ENCODE data around the gene PDE3A. TPM values are rescaled to one million over a fixed set of nuclear protein-coding genes. Genes with fewer than 3 reads are reported as not detected.

The PDE3A gene
- total RNA-seq, 1 experiment from 2014 or later: 0.80 TPM

DNA sequence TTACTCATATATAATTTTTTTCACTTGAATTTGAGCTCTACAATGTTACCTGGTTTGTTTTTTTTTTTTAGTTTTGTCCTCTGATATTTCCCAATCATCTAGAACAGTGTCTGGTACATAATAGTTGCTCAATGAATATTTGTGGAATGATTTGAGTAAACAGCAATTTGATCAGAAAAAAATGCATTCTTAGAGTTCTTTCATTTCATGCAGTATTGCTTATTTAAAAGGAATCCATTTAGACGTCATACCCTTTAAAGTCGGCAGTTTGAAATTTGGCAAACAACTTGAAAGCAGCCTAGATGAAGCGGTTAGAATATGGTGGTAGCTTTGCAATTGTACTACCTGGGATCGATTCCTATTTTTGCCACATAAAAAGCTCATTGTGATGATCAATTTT is 140.0 kb downstream of the PDE3A start:
- Histone ChIP-seq H3K4me1 (ENCODE audit: insufficient read depth, low read length, poor library complexity, severe bottlenecking) (no peaks in the 10 kb centered on the region), H3K9me3 (ENCODE audit: low read depth, low read length, poor library complexity, severe bottlenecking) (no peaks in the 10 kb centered on the region), H3K27me3 (replicated peaks; ENCODE audit: insufficient read depth, low read depth, low read length, poor library complexity) (no peaks in the 10 kb centered on the region), H3K36me3 (ENCODE audit: insufficient read depth, low read length, poor library complexity, severe bottlenecking) (no peaks in the 10 kb centered on the region), H3K4me3 (ENCODE audit: low read depth, low read length, poor library complexity, severe bottlenecking) (no peak overlapping the region), H3K27ac (ENCODE audit: low read depth, low read length, poor library complexity, severe bottlenecking) (no peak overlapping the region)
- TF ChIP-seq EZH2 (IDR thresholded peaks at IDR 0.05; ENCODE audit: borderline replicate concordance, low read depth, low read length, poor library complexity, severe bottlenecking): no peak
- TF ChIP-seq, protein P1, sequence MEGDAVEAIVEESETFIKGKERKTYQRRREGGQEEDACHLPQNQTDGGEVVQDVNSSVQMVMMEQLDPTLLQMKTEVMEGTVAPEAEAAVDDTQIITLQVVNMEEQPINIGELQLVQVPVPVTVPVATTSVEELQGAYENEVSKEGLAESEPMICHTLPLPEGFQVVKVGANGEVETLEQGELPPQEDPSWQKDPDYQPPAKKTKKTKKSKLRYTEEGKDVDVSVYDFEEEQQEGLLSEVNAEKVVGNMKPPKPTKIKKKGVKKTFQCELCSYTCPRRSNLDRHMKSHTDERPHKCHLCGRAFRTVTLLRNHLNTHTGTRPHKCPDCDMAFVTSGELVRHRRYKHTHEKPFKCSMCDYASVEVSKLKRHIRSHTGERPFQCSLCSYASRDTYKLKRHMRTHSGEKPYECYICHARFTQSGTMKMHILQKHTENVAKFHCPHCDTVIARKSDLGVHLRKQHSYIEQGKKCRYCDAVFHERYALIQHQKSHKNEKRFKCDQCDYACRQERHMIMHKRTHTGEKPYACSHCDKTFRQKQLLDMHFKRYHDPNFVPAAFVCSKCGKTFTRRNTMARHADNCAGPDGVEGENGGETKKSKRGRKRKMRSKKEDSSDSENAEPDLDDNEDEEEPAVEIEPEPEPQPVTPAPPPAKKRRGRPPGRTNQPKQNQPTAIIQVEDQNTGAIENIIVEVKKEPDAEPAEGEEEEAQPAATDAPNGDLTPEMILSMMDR (conservative IDR thresholded peaks at IDR 0.05; ENCODE audit: low read depth, low read length): no peak
- ChIA-PET POLR2A (ENCODE audit: low non-redundant PET) (no interaction called here), CTCF (no interaction called here)
- DNase-seq (ENCODE audit: low spot score): no peak
- no TSS peak for BruUV-seq (replicated peaks)
- intact Hi-C loops (cut with micrococcal nuclease; ENCODE audit: unreplicated experiment): no loop called here

DNA sequence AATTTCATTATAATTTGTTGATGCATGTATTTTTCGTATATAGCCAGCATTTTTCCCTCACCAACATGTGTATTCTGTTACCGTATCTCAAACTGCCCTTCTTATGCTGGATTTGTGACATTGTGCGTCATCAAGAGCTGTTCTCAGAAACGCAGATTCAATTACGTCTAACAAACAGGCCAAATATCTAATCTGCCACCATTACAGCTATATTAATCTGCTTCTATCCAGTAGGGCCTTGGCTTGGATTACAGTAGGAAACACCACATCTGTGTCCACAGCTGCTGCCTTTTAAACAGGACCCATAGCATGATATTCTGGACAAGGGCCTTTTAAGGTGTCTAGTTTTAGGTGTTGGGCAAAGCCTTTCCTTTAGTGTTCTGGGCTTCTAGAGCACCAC is 140.6 kb downstream of the PDE3A start:
- Histone ChIP-seq H3K27ac (ENCODE audit: low read depth, low read length, poor library complexity, severe bottlenecking) (no peak overlapping the region), H3K9me3 (ENCODE audit: low read depth, low read length, poor library complexity, severe bottlenecking) (no peaks in the 10 kb centered on the region), H3K27me3 (replicated peaks; ENCODE audit: insufficient read depth, low read depth, low read length, poor library complexity) (no peaks in the 10 kb centered on the region), H3K36me3 (ENCODE audit: insufficient read depth, low read length, poor library complexity, severe bottlenecking) (no peaks in the 10 kb centered on the region), H3K4me3 (ENCODE audit: low read depth, low read length, poor library complexity, severe bottlenecking) (no peak overlapping the region), H3K4me1 (ENCODE audit: insufficient read depth, low read length, poor library complexity, severe bottlenecking) (no peaks in the 10 kb centered on the region)
- no peak for TF ChIP-seq EZH2 (IDR thresholded peaks at IDR 0.05; ENCODE audit: borderline replicate concordance, low read depth, low read length, poor library complexity, severe bottlenecking)
- TF ChIP-seq, protein P1 (conservative IDR thresholded peaks at IDR 0.05; ENCODE audit: low read depth, low read length): no peak
- BruUV-seq (replicated peaks): no TSS peak
- CTCF ChIA-PET: no interaction called here
- no peak for DNase-seq (ENCODE audit: low spot score)
- POLR2A ChIA-PET (ENCODE audit: low non-redundant PET): no interaction called here
- intact Hi-C loops (cut with micrococcal nuclease; ENCODE audit: unreplicated experiment): no loop called here

DNA sequence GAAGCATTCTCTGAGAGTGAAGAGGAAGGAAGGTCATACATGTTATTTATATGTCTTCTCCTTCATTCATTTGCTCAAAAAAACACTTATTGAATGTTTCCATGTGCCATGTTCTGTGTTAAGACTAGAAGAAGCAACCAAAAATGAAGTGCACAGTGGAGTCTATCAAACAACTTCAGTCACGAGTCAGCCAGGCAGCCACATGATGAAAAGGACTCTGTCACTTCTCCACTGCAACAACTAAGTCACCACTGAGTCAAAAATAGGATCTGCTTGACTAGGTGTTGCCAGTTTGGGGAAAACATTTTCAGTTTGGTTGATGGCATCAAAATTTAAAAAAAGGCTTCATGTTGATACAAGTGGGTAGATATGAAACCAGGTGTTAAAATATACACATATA is 142.5 kb downstream of the PDE3A start:
- POLR2A ChIA-PET (ENCODE audit: low non-redundant PET): no interaction called here
- DNase-seq (ENCODE audit: low spot score): no peak

More for the DNA sequence above, 142.5 kb downstream of the PDE3A start:
- H3K27ac ChIP-seq (ENCODE audit: low read depth, low read length, poor library complexity, severe bottlenecking): no peak overlapping the region
- TF ChIP-seq, protein P1 (conservative IDR thresholded peaks at IDR 0.05; ENCODE audit: low read depth, low read length): no peak
- no peak for TF ChIP-seq EZH2 (IDR thresholded peaks at IDR 0.05; ENCODE audit: borderline replicate concordance, low read depth, low read length, poor library complexity, severe bottlenecking)
- intact Hi-C loops (cut with micrococcal nuclease; ENCODE audit: unreplicated experiment): no loop called here
- H3K4me3 ChIP-seq (ENCODE audit: low read depth, low read length, poor library complexity, severe bottlenecking): no peak overlapping the region
- no peaks in the 10 kb centered on the region for H3K4me1 ChIP-seq (ENCODE audit: insufficient read depth, low read length, poor library complexity, severe bottlenecking)
- CTCF ChIA-PET: no interaction called here
- BruUV-seq (replicated peaks): no TSS peak
- no peaks in the 10 kb centered on the region for H3K9me3 ChIP-seq (ENCODE audit: low read depth, low read length, poor library complexity, severe bottlenecking)
- no peaks in the 10 kb centered on the region for H3K36me3 ChIP-seq (ENCODE audit: insufficient read depth, low read length, poor library complexity, severe bottlenecking)
- no peaks in the 10 kb centered on the region for H3K27me3 ChIP-seq (replicated peaks; ENCODE audit: insufficient read depth, low read depth, low read length, poor library complexity)
